Ishikawa (cell line): ENCODE results near the gene RGS6.
A peak's percentile ranks its signal among the peaks of the same experiment; 100 is the strongest.

Experiments used
- CEBPB ChIP-seq: IDR thresholded peaks from 2 replicates; pipeline ENCODE4 v1.6.1; 2012
- CREB1 ChIP-seq: IDR thresholded peaks from 2 replicates; pipeline ENCODE4 v1.6.1; 2012; ENCODE audit warnings: low read depth
- EGR1 ChIP-seq: IDR thresholded peaks from 2 replicates; pipeline ENCODE4 v1.6.1; 2012
- EP300 ChIP-seq: IDR thresholded peaks from 2 replicates; pipeline ENCODE4 v1.6.1; 2012; ENCODE audit warnings: borderline replicate concordance
- FOXM1 ChIP-seq: IDR thresholded peaks from 2 replicates; pipeline ENCODE4 v1.6.1; 2012; ENCODE audit warnings: low read depth, borderline replicate concordance
- NFIC ChIP-seq: IDR thresholded peaks from 2 replicates; pipeline ENCODE4 v1.6.1; 2012
- RAD21 ChIP-seq: IDR thresholded peaks from 2 replicates; pipeline ENCODE4 v1.6.1; 2012; ENCODE audit warnings: low read depth
- TAF1 ChIP-seq: IDR thresholded peaks from 2 replicates; pipeline ENCODE4 v1.6.1; 2012; ENCODE audit warnings: low read depth, mild to moderate bottlenecking
- TCF12 ChIP-seq: IDR thresholded peaks from 2 replicates; pipeline ENCODE4 v1.6.1; 2012; ENCODE audit warnings: low read depth
- TEAD4 ChIP-seq: IDR thresholded peaks from 2 replicates; pipeline ENCODE4 v1.6.1; 2012
- YY1 ChIP-seq: IDR thresholded peaks from 2 replicates; pipeline ENCODE4 v1.6.1; 2012; ENCODE audit warnings: low read depth
- ZBTB7A ChIP-seq: IDR thresholded peaks from 2 replicates; pipeline ENCODE4 v1.6.1; 2012; ENCODE audit warnings: low read depth
- TF ChIP-seq, protein P1 (sequence below): IDR thresholded peaks from 2 replicates; pipeline ENCODE4 v1.6.1; 2012
- TF ChIP-seq, protein P2 (sequence below): IDR thresholded peaks from 2 replicates; pipeline ENCODE4 v1.6.1; 2012; ENCODE audit warnings: low read depth, mild to moderate bottlenecking
- TF ChIP-seq, protein P3 (sequence below): IDR thresholded peaks from 2 replicates; pipeline ENCODE4 v1.6.1; 2012

RGS6 gene

GRCh38 chr14:72451054-72451972 is 519.1 kb downstream of the RGS6 start:
- TF ChIP-seq, protein P1, sequence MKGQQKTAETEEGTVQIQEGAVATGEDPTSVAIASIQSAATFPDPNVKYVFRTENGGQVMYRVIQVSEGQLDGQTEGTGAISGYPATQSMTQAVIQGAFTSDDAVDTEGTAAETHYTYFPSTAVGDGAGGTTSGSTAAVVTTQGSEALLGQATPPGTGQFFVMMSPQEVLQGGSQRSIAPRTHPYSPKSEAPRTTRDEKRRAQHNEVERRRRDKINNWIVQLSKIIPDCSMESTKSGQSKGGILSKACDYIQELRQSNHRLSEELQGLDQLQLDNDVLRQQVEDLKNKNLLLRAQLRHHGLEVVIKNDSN, result no peak
- no peak for TF ChIP-seq TEAD4
- no peak for TF ChIP-seq TAF1
- TF ChIP-seq ZBTB7A, result no peak
- no peak for TF ChIP-seq EP300
- no peak for TF ChIP-seq NFIC
- TF ChIP-seq, protein P2, sequence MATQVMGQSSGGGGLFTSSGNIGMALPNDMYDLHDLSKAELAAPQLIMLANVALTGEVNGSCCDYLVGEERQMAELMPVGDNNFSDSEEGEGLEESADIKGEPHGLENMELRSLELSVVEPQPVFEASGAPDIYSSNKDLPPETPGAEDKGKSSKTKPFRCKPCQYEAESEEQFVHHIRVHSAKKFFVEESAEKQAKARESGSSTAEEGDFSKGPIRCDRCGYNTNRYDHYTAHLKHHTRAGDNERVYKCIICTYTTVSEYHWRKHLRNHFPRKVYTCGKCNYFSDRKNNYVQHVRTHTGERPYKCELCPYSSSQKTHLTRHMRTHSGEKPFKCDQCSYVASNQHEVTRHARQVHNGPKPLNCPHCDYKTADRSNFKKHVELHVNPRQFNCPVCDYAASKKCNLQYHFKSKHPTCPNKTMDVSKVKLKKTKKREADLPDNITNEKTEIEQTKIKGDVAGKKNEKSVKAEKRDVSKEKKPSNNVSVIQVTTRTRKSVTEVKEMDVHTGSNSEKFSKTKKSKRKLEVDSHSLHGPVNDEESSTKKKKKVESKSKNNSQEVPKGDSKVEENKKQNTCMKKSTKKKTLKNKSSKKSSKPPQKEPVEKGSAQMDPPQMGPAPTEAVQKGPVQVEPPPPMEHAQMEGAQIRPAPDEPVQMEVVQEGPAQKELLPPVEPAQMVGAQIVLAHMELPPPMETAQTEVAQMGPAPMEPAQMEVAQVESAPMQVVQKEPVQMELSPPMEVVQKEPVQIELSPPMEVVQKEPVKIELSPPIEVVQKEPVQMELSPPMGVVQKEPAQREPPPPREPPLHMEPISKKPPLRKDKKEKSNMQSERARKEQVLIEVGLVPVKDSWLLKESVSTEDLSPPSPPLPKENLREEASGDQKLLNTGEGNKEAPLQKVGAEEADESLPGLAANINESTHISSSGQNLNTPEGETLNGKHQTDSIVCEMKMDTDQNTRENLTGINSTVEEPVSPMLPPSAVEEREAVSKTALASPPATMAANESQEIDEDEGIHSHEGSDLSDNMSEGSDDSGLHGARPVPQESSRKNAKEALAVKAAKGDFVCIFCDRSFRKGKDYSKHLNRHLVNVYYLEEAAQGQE, result no peak
- TF ChIP-seq, protein P3, sequence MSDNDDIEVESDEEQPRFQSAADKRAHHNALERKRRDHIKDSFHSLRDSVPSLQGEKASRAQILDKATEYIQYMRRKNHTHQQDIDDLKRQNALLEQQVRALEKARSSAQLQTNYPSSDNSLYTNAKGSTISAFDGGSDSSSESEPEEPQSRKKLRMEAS, result no peak
- no peak for TF ChIP-seq EGR1
- TF ChIP-seq FOXM1, result no peak
- no peak for TF ChIP-seq CEBPB
- TF ChIP-seq YY1, result no peak

DNA sequence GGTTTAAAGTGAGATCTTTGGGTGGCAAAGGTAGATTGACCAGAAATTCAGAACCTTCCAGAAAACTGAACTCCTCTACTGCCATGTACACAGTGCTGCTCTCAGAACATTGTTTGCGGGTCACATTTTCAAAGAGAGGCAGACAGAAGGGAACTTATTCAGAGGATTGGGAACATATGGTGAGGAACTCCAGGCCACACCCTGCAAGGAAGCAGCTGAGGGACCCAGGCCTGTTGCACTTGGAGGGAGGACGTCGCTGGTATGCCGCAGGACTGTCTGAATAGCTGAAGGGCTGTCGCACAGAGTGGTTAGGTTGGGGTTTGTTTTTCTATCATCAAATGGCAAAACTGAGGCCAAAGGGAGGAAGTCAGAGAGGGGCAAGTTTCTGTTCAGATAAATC is 520.5 kb downstream of the RGS6 start:
- TF ChIP-seq EP300 (no peak), RAD21 (no peak), CEBPB (no peak), CREB1 (no peak), ZBTB7A (no peak), FOXM1 (no peak), TEAD4 (no peak), NFIC (no peak), TCF12 (no peak), EGR1 (no peak), YY1 (no peak), TAF1 (no peak)
- TF ChIP-seq, protein P1, result no peak
- TF ChIP-seq, protein P2, result no peak
- TF ChIP-seq, protein P3, result no peak

DNA sequence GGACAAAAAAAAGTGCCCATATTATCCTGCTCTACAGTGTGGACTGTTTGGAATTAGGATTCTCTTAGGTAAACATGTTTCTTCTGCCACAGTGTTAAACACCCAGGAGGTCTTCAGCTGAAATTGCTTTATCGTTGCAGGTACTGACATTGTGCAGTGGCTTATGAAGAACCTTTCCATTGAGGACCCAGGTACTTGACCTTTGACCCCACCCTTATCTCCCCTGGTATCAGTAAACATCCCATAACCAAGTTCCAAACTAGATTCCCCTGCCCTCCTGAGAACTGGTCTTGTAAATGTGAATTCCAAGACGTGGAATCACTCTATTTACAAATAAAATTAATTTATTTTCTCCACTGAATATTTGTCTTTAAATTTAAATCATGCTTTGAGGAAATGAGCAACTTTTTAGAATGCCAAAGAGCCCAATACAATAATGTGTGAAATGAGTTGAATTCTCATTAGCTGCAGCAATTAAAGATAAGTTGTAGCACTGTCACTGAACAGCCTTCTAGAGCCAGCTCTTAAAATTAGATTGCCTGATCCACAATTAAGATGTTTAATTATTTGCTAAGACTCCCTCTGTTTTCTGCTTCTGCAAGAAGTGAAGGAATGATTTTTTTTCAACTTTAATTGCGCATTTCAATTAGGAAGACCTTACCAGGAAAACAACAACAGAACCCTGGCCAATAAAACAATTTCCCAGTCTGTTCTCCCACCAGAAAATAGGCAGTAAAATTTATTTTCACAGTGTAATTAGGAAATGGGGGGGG is 522.3 kb downstream of the RGS6 start:
- no peak for TF ChIP-seq EP300
- TF ChIP-seq ZBTB7A, result no peak

DNA sequence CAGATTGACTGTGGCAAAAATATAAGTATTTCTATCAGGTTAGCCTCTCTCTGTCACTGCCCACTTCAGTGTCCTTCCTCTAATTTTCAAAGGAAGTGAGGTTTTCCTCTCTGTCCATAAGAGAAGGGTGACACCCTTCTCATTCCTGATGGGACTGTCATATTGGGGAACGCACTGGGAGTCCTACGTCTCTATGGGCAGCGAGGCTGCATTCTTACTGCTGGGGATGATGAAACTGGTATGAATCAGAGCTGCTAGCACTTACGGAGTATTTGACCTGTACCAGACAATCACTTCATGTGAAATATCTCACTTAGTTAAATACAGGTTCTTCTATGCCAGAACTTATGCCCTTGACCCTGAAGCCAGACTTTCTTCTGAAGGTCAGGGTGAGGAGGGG is 525.4 kb downstream of the RGS6 start:
- TF ChIP-seq CEBPB, result no peak
- TF ChIP-seq TCF12, result no peak
- no peak for TF ChIP-seq NFIC
- TF ChIP-seq RAD21, result no peak

GRCh38 chr14:72462056-72462455 is 529.8 kb downstream of the RGS6 start:
- no peak for TF ChIP-seq TAF1

GRCh38 chr14:72463291-72463866 is 531.1 kb downstream of the RGS6 start:
- TF ChIP-seq CREB1 (no peak), YY1 (no peak), RAD21 (no peak)
- TF ChIP-seq, protein P1, result peak; percentile 46
